ENCODE measurements around the gene KICS2.
"Not testable (repeated sequence)": the region's sequence is repeated elsewhere in the genome, so short reads cannot be mapped to it uniquely, and the experiment has no call there.

KICS2 gene

GRCh38 chr12:64225626-64226025 is 3.5 kb upstream of the KICS2 start:
- WGBS (ENCODE audit: extremely low coverage, insufficient coverage, low lambda C conversion rate), result no CpG with 5 or more reads among the region's 2 CpGs
- no peak overlapping the region for H3K18ac ChIP-seq (ENCODE audit: low read length)
- H3K9ac ChIP-seq (ENCODE audit: low read length), result no peak overlapping the region

DNA sequence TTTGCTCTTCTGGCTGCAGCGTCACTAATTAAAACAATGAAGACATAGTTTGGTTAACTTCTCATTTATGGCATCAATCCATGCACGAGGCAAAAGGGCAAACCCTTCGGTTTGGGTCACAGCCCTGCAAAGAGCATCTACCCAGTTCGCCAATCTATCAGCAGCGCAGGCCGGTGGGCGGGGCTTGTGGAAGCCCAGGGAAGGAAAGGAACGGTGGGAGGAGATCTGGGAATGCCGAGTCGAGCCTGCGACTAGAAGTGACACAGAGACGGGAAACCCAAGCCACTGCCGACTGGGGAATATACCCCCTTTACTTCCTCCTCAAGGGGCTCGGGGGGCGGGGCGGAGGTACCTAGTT is 466 bp downstream of the KICS2 start:
- Histone ChIP-seq H2BK5ac (ENCODE audit: low read length) (no peak overlapping the region), H3K4me1 (ENCODE audit: control insufficient read depth, low read depth, low read length) (no peaks in the 10 kb centered on the region), H4K8ac (ENCODE audit: low read depth, low read length) (no peak overlapping the region), H2BK120ac (ENCODE audit: low read depth, low read length) (no peak overlapping the region), H3K36me3 (ENCODE audit: control insufficient read depth, insufficient read depth, low read length) (no peaks in the 10 kb centered on the region), H3K23ac (ENCODE audit: low read length) (no peak overlapping the region), H3K4me2 (ENCODE audit: low read length) (peak overlapping the region; percentile 73), H3K27me3 (ENCODE audit: insufficient read depth, low read length, poor library complexity) (no peaks in the 10 kb centered on the region), H3K18ac (ENCODE audit: low read length) (peak overlapping the region; percentile 22), H3K79me1 (ENCODE audit: low read length) (no peaks in the 10 kb centered on the region), H3K27ac (ENCODE audit: low read depth, low read length) (no peak overlapping the region), H3K4ac (ENCODE audit: low read depth, low read length) (peak overlapping the region; percentile 9), H3K79me2 (ENCODE audit: control insufficient read depth, insufficient read depth, low read length) (no peaks in the 10 kb centered on the region), H3K56ac (ENCODE audit: low read length) (peak overlapping the region; percentile 94), H3K4me3 (ENCODE audit: low read length) (peak overlapping the region; percentile 80), H2BK15ac (replicated peaks; ENCODE audit: low read depth) (no peak overlapping the region), H4K5ac (ENCODE audit: low read length) (no peak overlapping the region), H2AK5ac (ENCODE audit: low read length) (no peak overlapping the region), H3K9ac (ENCODE audit: low read length) (peak overlapping the region; percentile 86)
- DNase-seq, result peak; percentile 94
- WGBS (ENCODE audit: extremely low coverage, insufficient coverage, low lambda C conversion rate), result no CpG with 5 or more reads among the region's 16 CpGs

More at GRCh38 chr12:64225626-64226025, 3.5 kb upstream of the KICS2 start:
- Histone ChIP-seq H3K27ac (ENCODE audit: low read depth, low read length) (no peak overlapping the region), H3K79me1 (ENCODE audit: low read length) (no peaks in the 10 kb centered on the region), H4K8ac (ENCODE audit: low read depth, low read length) (no peak overlapping the region), H4K5ac (ENCODE audit: low read length) (no peak overlapping the region), H3K23ac (ENCODE audit: low read length) (no peak overlapping the region), H3K4ac (ENCODE audit: low read depth, low read length) (no peak overlapping the region), H3K4me3 (ENCODE audit: low read length) (no peak overlapping the region), H2AK5ac (ENCODE audit: low read length) (no peak overlapping the region), H2BK5ac (ENCODE audit: low read length) (no peak overlapping the region), H3K4me2 (ENCODE audit: low read length) (no peak overlapping the region), H3K56ac (ENCODE audit: low read length) (no peak overlapping the region), H3K79me2 (ENCODE audit: control insufficient read depth, insufficient read depth, low read length) (no peaks in the 10 kb centered on the region), H2BK120ac (ENCODE audit: low read depth, low read length) (no peak overlapping the region), H3K4me1 (ENCODE audit: control insufficient read depth, low read depth, low read length) (no peaks in the 10 kb centered on the region), H2BK15ac (replicated peaks; ENCODE audit: low read depth) (no peak overlapping the region), H3K27me3 (ENCODE audit: insufficient read depth, low read length, poor library complexity) (no peaks in the 10 kb centered on the region), H3K36me3 (ENCODE audit: control insufficient read depth, insufficient read depth, low read length) (no peaks in the 10 kb centered on the region)
- DNase-seq, result no peak

GRCh38 chr12:64220046-64220445 is 2.0 kb downstream of the KICS2 start:
- no peak overlapping the region for H3K4me3 ChIP-seq (ENCODE audit: low read length)
- H3K79me1 ChIP-seq (ENCODE audit: low read length), result no peaks in the 10 kb centered on the region
- no peak for DNase-seq
- no peaks in the 10 kb centered on the region for H3K36me3 ChIP-seq (ENCODE audit: control insufficient read depth, insufficient read depth, low read length)
- WGBS (ENCODE audit: extremely low coverage, insufficient coverage, low lambda C conversion rate), result no CpG with 5 or more reads among the region's 3 CpGs
- no peak overlapping the region for H2BK5ac ChIP-seq (ENCODE audit: low read length)
- H3K79me2 ChIP-seq (ENCODE audit: control insufficient read depth, insufficient read depth, low read length), result no peaks in the 10 kb centered on the region
- H2BK15ac ChIP-seq (replicated peaks; ENCODE audit: low read depth), result peak overlapping the region; percentile 74
- no peak overlapping the region for H3K4ac ChIP-seq (ENCODE audit: low read depth, low read length)
- no peak overlapping the region for H4K5ac ChIP-seq (ENCODE audit: low read length)
- no peak overlapping the region for H3K4me2 ChIP-seq (ENCODE audit: low read length)
- no peaks in the 10 kb centered on the region for H3K27me3 ChIP-seq (ENCODE audit: insufficient read depth, low read length, poor library complexity)
- H3K9ac ChIP-seq (ENCODE audit: low read length), result no peak overlapping the region
- no peak overlapping the region for H3K23ac ChIP-seq (ENCODE audit: low read length)
- H4K8ac ChIP-seq (ENCODE audit: low read depth, low read length), result no peak overlapping the region
- H3K56ac ChIP-seq (ENCODE audit: low read length), result no peak overlapping the region
- peak overlapping the region; percentile 60 for H3K18ac ChIP-seq (ENCODE audit: low read length)
- peak overlapping the region; percentile 45 for H2BK120ac ChIP-seq (ENCODE audit: low read depth, low read length)
- H3K27ac ChIP-seq (ENCODE audit: low read depth, low read length), result no peak overlapping the region
- H2AK5ac ChIP-seq (ENCODE audit: low read length), result no peak overlapping the region
- H3K4me1 ChIP-seq (ENCODE audit: control insufficient read depth, low read depth, low read length), result no peaks in the 10 kb centered on the region

DNA sequence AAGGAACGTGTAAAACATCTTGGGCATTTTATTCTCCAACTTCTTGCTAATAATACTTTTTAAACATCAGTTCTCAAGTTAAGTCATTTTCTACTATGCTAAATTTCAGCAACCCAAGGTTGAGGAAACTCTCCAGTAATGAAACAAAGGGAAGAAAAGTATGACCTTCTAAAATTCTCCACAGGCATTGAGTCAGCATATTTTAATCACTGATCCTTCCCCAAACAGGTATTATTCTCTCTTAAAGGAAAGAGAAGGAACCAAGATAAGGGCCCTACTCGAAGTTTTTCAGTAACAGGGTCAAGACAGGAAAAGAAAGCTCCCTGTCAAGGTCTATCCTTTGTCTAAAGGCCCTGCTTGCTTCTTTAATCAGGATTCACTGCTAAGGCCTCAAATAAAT is 3.0 kb downstream of the KICS2 start:
- H3K4me2 ChIP-seq (ENCODE audit: low read length), result no peak overlapping the region
- no peak overlapping the region for H3K4me3 ChIP-seq (ENCODE audit: low read length)
- H3K79me2 ChIP-seq (ENCODE audit: control insufficient read depth, insufficient read depth, low read length), result no peaks in the 10 kb centered on the region
- no peak overlapping the region for H4K5ac ChIP-seq (ENCODE audit: low read length)
- H3K4me1 ChIP-seq (ENCODE audit: control insufficient read depth, low read depth, low read length), result no peaks in the 10 kb centered on the region
- no peaks in the 10 kb centered on the region for H3K79me1 ChIP-seq (ENCODE audit: low read length)
- no peak overlapping the region for H3K9ac ChIP-seq (ENCODE audit: low read length)
- no peak overlapping the region for H3K27ac ChIP-seq (ENCODE audit: low read depth, low read length)
- no peak overlapping the region for H2BK120ac ChIP-seq (ENCODE audit: low read depth, low read length)
- H3K23ac ChIP-seq (ENCODE audit: low read length), result no peak overlapping the region
- H2BK15ac ChIP-seq (replicated peaks; ENCODE audit: low read depth), result no peak overlapping the region
- H2BK5ac ChIP-seq (ENCODE audit: low read length), result no peak overlapping the region
- H3K4ac ChIP-seq (ENCODE audit: low read depth, low read length), result no peak overlapping the region
- H3K56ac ChIP-seq (ENCODE audit: low read length), result no peak overlapping the region
- no peaks in the 10 kb centered on the region for H3K36me3 ChIP-seq (ENCODE audit: control insufficient read depth, insufficient read depth, low read length)
- no peak overlapping the region for H2AK5ac ChIP-seq (ENCODE audit: low read length)
- H3K27me3 ChIP-seq (ENCODE audit: insufficient read depth, low read length, poor library complexity), result no peaks in the 10 kb centered on the region
- WGBS (ENCODE audit: extremely low coverage, insufficient coverage, low lambda C conversion rate), result no CpG with 5 or more reads among the region's 2 CpGs
- DNase-seq, result peak; percentile 51
- H4K8ac ChIP-seq (ENCODE audit: low read depth, low read length), result no peak overlapping the region
- no peak overlapping the region for H3K18ac ChIP-seq (ENCODE audit: low read length)

DNA sequence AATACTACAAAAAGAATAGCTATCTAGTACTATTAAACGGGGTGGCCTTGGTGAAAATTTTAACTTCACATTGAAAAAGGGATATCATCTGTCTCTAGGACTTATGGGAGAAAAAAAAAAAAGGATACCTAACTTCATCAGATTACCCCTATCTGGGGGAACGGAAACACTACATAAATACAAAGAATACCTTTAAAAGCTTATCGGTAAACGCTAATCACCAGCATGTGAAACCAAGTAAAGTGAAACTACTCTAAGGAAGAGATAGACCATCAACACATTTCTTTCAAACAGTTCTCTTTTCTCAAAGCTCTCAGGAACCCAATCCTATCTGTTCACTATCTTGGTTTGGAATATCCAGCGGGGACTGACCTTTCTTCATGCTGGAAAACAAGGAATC is 3.5 kb downstream of the KICS2 start:
- Histone ChIP-seq H3K27me3 (ENCODE audit: insufficient read depth, low read length, poor library complexity) (no peaks in the 10 kb centered on the region), H2BK15ac (replicated peaks; ENCODE audit: low read depth) (no peak overlapping the region), H3K9ac (ENCODE audit: low read length) (no peak overlapping the region), H3K4me1 (ENCODE audit: control insufficient read depth, low read depth, low read length) (no peaks in the 10 kb centered on the region), H4K8ac (ENCODE audit: low read depth, low read length) (no peak overlapping the region), H3K79me2 (ENCODE audit: control insufficient read depth, insufficient read depth, low read length) (no peaks in the 10 kb centered on the region), H2AK5ac (ENCODE audit: low read length) (no peak overlapping the region), H3K4ac (ENCODE audit: low read depth, low read length) (no peak overlapping the region), H2BK5ac (ENCODE audit: low read length) (no peak overlapping the region), H3K36me3 (ENCODE audit: control insufficient read depth, insufficient read depth, low read length) (no peaks in the 10 kb centered on the region), H3K79me1 (ENCODE audit: low read length) (no peaks in the 10 kb centered on the region), H3K18ac (ENCODE audit: low read length) (no peak overlapping the region), H3K27ac (ENCODE audit: low read depth, low read length) (no peak overlapping the region), H2BK120ac (ENCODE audit: low read depth, low read length) (no peak overlapping the region), H3K4me2 (ENCODE audit: low read length) (no peak overlapping the region), H4K5ac (ENCODE audit: low read length) (no peak overlapping the region), H3K4me3 (ENCODE audit: low read length) (no peak overlapping the region), H3K56ac (ENCODE audit: low read length) (no peak overlapping the region), H3K23ac (ENCODE audit: low read length) (no peak overlapping the region)
- peak; percentile 79 for DNase-seq
- WGBS (ENCODE audit: extremely low coverage, insufficient coverage, low lambda C conversion rate), result no CpG with 5 or more reads among the region's 5 CpGs

DNA sequence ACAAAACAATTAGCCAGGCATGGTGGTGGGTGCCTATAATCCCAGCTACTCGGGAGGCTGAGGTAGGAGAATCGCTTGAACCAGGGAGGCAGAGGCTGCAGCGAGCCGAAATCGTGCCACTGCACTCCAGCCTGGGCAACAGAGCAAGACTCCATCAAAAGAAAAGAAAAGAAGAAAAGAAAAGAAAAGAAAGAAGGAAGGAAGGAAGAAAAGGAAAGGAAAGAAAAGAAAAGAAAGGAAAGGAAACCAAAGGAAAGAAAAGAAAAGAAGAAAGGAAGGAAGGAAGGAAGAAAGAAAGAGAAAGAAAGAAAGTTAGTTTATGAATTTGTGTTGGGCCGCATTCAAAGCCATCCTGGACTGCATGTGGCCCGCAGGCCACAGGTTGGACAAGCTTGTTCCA is 4.5 kb downstream of the KICS2 start:
- not testable (repeated sequence) for H2BK15ac ChIP-seq (replicated peaks; ENCODE audit: low read depth); H3K4me1 ChIP-seq (ENCODE audit: control insufficient read depth, low read depth, low read length); H3K4ac ChIP-seq (ENCODE audit: low read depth, low read length); H3K9ac ChIP-seq (ENCODE audit: low read length); H3K4me3 ChIP-seq (ENCODE audit: low read length); H3K79me2 ChIP-seq (ENCODE audit: control insufficient read depth, insufficient read depth, low read length); H2AK5ac ChIP-seq (ENCODE audit: low read length); H3K18ac ChIP-seq (ENCODE audit: low read length); H2BK120ac ChIP-seq (ENCODE audit: low read depth, low read length); DNase-seq; H4K8ac ChIP-seq (ENCODE audit: low read depth, low read length); H3K27me3 ChIP-seq (ENCODE audit: insufficient read depth, low read length, poor library complexity); H3K79me1 ChIP-seq (ENCODE audit: low read length); H4K5ac ChIP-seq (ENCODE audit: low read length); H3K36me3 ChIP-seq (ENCODE audit: control insufficient read depth, insufficient read depth, low read length); H3K27ac ChIP-seq (ENCODE audit: low read depth, low read length); H3K4me2 ChIP-seq (ENCODE audit: low read length); H2BK5ac ChIP-seq (ENCODE audit: low read length); H3K56ac ChIP-seq (ENCODE audit: low read length); H3K23ac ChIP-seq (ENCODE audit: low read length)
- WGBS (ENCODE audit: extremely low coverage, insufficient coverage, low lambda C conversion rate), result no CpG with 5 or more reads among the region's 7 CpGs
